HEK293 (cell line): ENCODE data around the gene OAT.

Experiments used
- CTCF ChIA-PET: fragments of 350-600 bp; formaldehyde crosslinking; extraction: SDS; loops from one replicate; lab custom pipeline; 2021; ENCODE audit warnings: antibody characterized with exemption; lab: Yijun Ruan, JAX
- POLR2A ChIA-PET: fragments of 300-600 bp; formaldehyde crosslinking; extraction: SDS; loops from one replicate; lab custom pipeline; 2020; ENCODE audit warnings: antibody characterized with exemption, inconsistent platforms; lab: Yijun Ruan, JAX
- H3K27ac ChIP-seq: fragments of 200-500 bp; sonication (Bioruptor generic); 2 replicates; pipeline ENCODE4 v1.5.1; 2014; ENCODE audit warnings: low read depth, low read length, control low read depth, inconsistent platforms; ENCODE audit errors: extremely low read depth
- H3K36me3 ChIP-seq, 2 experiments: fragments of 200-500 bp in 1 of 2; sonication (Bioruptor generic) in 1 of 2; 1 replicate in 1 of 2; 2 replicates in 1 of 2; pipeline ENCODE4 v1.5.1; 2014 to 2017; ENCODE audit warnings: inconsistent platforms in 2 of 2, low read length in 2 of 2; ENCODE audit not compliant: control insufficient read depth in 2 of 2, insufficient read depth in 1 of 2
- H3K4me1 ChIP-seq: fragments of 200-500 bp; sonication (Bioruptor generic); 2 replicates; pipeline ENCODE4 v1.5.1; 2014; ENCODE audit warnings: mild to moderate bottlenecking, low read length, inconsistent platforms; ENCODE audit not compliant: control insufficient read depth, insufficient read depth
- H3K4me3 ChIP-seq: 2 replicates; pipeline ENCODE4 v1.5.1; 2011; ENCODE audit warnings: low read depth, mild to moderate bottlenecking, control low read depth, low read length, moderate library complexity
- H3K9me3 ChIP-seq: fragments of 200-500 bp; sonication (Bioruptor generic); 2 replicates; pipeline ENCODE4 v1.5.1; 2014; ENCODE audit warnings: low read depth, low read length, inconsistent platforms; ENCODE audit not compliant: control insufficient read depth, insufficient read depth
- GLIS1 ChIP-seq: fragments of 450-650 bp; formaldehyde crosslinking; IDR thresholded peaks from 2 replicates; pipeline ENCODE4 v1.5.1; 2016; ENCODE audit warnings: missing biosample characterization, missing genetic modification characterization
- HOXC10 ChIP-seq: sonication (generic); formaldehyde crosslinking; IDR thresholded peaks from 2 replicates; pipeline ENCODE4 v1.8.1; 2023; ENCODE audit warnings: mild to moderate bottlenecking, missing genetic modification reagents
- INSM2 ChIP-seq: fragments of 450-650 bp; formaldehyde crosslinking; IDR thresholded peaks from 2 replicates; pipeline ENCODE4 v1.5.1; 2016; ENCODE audit warnings: missing biosample characterization, missing genetic modification characterization
- KLF1 ChIP-seq: fragments of 450-650 bp; formaldehyde crosslinking; IDR thresholded peaks from 2 replicates; pipeline ENCODE4 v1.5.1; 2016; ENCODE audit warnings: missing biosample characterization, missing genetic modification characterization
- KLF10 ChIP-seq: fragments of 450-650 bp; IDR thresholded peaks from 2 replicates; pipeline ENCODE4 v1.5.1; 2018; ENCODE audit warnings: missing biosample characterization, mild to moderate bottlenecking, missing genetic modification characterization
- PBX3 ChIP-seq: sonication (generic); formaldehyde crosslinking; IDR thresholded peaks from 2 replicates; pipeline ENCODE4 v1.8.1; 2022; ENCODE audit warnings: mild to moderate bottlenecking, moderate library complexity, missing genetic modification reagents
- SALL2 ChIP-seq: fragments of 450-650 bp; formaldehyde crosslinking; IDR thresholded peaks from 2 replicates; pipeline ENCODE4 v1.5.0; 2017; ENCODE audit warnings: missing biosample characterization, mild to moderate bottlenecking, missing genetic modification characterization, borderline replicate concordance
- SETDB1 ChIP-seq: IDR thresholded peaks from one replicate; pipeline ENCODE4 v1.6.1; 2017; ENCODE audit warnings: mild to moderate bottlenecking, low read length, moderate library complexity, mixed read lengths; ENCODE audit not compliant: insufficient read length
- ZNF112 ChIP-seq: fragments of 450-650 bp; formaldehyde crosslinking; IDR thresholded peaks from 2 replicates; pipeline ENCODE4 v1.5.0; 2017; ENCODE audit warnings: missing biosample characterization, missing genetic modification characterization
- ZNF114 ChIP-seq: fragments of 450-650 bp; formaldehyde crosslinking; IDR thresholded peaks from 2 replicates; pipeline ENCODE4 v1.5.0; 2017; ENCODE audit warnings: missing biosample characterization, missing genetic modification characterization
- ZNF18 ChIP-seq: fragments of 450-650 bp; formaldehyde crosslinking; IDR thresholded peaks from 2 replicates; pipeline ENCODE4 v1.5.1; 2016; ENCODE audit warnings: missing biosample characterization, missing genetic modification characterization
- ZNF214 ChIP-seq: fragments of 450-650 bp; formaldehyde crosslinking; IDR thresholded peaks from 2 replicates; pipeline ENCODE4 v1.5.1; 2017; ENCODE audit warnings: missing biosample characterization, mild to moderate bottlenecking, missing genetic modification characterization, borderline replicate concordance
- ZNF221 ChIP-seq: fragments of 450-650 bp; formaldehyde crosslinking; IDR thresholded peaks from 2 replicates; pipeline ENCODE4 v1.5.1; 2017; ENCODE audit warnings: missing biosample characterization, missing genetic modification characterization, borderline replicate concordance
- ZNF404 ChIP-seq: fragments of 450-650 bp; formaldehyde crosslinking; IDR thresholded peaks from 2 replicates; pipeline ENCODE4 v1.5.1; 2017; ENCODE audit warnings: missing biosample characterization, missing genetic modification characterization
- ZNF433 ChIP-seq: fragments of 450-650 bp; formaldehyde crosslinking; IDR thresholded peaks from 2 replicates; pipeline ENCODE4 v1.5.1; 2016; ENCODE audit warnings: missing biosample characterization, missing genetic modification characterization, low read depth
- ZNF48 ChIP-seq: fragments of 450-650 bp; formaldehyde crosslinking; IDR thresholded peaks from 2 replicates; pipeline ENCODE4 v1.5.1; 2016; ENCODE audit warnings: missing biosample characterization, missing genetic modification characterization
- ZNF529 ChIP-seq: fragments of 450-650 bp; formaldehyde crosslinking; IDR thresholded peaks from 2 replicates; pipeline ENCODE4 v1.5.1; 2017; ENCODE audit warnings: missing genetic modification characterization, missing biosample characterization; ENCODE audit not compliant: insufficient replicate concordance
- TF ChIP-seq, protein P1 (sequence below): IDR thresholded peaks from 2 replicates; pipeline ENCODE4 v1.6.1; 2011; ENCODE audit warnings: mild to moderate bottlenecking, low read depth, low read length, borderline replicate concordance
- TF ChIP-seq, protein P2 (sequence below): fragments of 450-650 bp; formaldehyde crosslinking; IDR thresholded peaks from 2 replicates; pipeline ENCODE4 v1.5.1; 2016; ENCODE audit warnings: missing biosample characterization, missing genetic modification characterization
- TF ChIP-seq, protein P3 (sequence below): fragments of 450-650 bp; formaldehyde crosslinking; IDR thresholded peaks from 2 replicates; pipeline ENCODE4 v1.5.1; 2016; ENCODE audit warnings: missing biosample characterization, missing genetic modification characterization

Gene OAT

DNA sequence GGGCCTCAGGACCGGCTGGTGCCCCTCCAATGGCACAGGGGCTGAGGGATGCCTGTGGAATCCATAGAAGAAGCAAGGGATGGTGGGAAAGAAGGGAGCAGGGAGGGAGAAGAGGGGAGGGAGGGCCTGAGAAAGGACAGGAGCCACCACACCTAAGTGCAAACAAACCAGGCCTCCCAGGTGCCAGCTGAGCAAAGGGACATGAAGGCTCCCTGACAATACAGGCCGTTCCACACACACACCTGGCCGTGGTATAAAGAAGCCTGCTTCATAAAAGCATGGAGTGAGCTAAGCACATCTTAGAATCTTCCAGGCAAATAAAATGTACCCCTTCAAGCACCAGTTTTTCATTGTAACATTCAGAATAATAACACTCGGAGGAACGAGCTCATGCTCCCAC, 54.0 kb downstream of the OAT start (continued):
- TF ChIP-seq INSM2 (tag by site-specific recombination), result no peak
- TF ChIP-seq, protein P1, sequence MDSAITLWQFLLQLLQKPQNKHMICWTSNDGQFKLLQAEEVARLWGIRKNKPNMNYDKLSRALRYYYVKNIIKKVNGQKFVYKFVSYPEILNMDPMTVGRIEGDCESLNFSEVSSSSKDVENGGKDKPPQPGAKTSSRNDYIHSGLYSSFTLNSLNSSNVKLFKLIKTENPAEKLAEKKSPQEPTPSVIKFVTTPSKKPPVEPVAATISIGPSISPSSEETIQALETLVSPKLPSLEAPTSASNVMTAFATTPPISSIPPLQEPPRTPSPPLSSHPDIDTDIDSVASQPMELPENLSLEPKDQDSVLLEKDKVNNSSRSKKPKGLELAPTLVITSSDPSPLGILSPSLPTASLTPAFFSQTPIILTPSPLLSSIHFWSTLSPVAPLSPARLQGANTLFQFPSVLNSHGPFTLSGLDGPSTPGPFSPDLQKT, result no peak
- no peak for TF ChIP-seq ZNF529 (tag by site-specific recombination)
- no peak for TF ChIP-seq ZNF433 (tag by site-specific recombination)
- no peak for TF ChIP-seq GLIS1 (tag by site-specific recombination)
- TF ChIP-seq ZNF214, result no peak
- TF ChIP-seq KLF10 (tag by site-specific recombination), result no peak
- no peak for TF ChIP-seq ZNF114 (tag by site-specific recombination)
- no peak for TF ChIP-seq ZNF48 (tag by site-specific recombination)
- no peak for TF ChIP-seq HOXC10 (CRISPR knock-in tag)

DNA sequence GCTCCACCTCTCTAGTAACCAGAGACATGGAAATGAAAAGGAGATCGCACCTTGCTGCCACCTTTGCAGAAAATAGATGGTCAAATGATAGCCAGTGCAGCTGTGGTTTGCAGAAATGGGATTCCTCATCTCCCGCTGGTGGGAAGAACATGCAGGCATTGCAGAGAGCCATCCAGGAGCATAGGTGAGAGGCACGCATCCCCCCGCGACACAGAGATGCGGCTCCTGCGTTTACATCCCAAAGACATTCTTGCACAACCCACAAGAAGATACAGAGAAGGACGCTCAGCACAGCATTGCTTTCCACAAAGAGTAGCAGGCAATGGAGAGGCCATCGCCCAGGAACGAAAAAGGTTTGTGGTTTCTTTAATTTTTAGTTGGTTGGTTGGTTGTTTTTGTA, 56.2 kb downstream of the OAT start:
- H3K4me3 ChIP-seq, result no peak overlapping the region
- H3K27ac ChIP-seq, result no peak overlapping the region
- no peaks in the 10 kb centered on the region for H3K9me3 ChIP-seq
- no peaks in the 10 kb centered on the region for H3K4me1 ChIP-seq
- H3K36me3 ChIP-seq, result no peaks in the 10 kb centered on the region
- ChIA-PET POLR2A (no interaction called here), CTCF (interaction anchor here (0.6 kb wide), 3 partner anchors 9 to 523 kb away, joined by 3 to 5 read pairs (median 4); no protein-coding TSS in a partner anchor)
- TF ChIP-seq, protein P2, sequence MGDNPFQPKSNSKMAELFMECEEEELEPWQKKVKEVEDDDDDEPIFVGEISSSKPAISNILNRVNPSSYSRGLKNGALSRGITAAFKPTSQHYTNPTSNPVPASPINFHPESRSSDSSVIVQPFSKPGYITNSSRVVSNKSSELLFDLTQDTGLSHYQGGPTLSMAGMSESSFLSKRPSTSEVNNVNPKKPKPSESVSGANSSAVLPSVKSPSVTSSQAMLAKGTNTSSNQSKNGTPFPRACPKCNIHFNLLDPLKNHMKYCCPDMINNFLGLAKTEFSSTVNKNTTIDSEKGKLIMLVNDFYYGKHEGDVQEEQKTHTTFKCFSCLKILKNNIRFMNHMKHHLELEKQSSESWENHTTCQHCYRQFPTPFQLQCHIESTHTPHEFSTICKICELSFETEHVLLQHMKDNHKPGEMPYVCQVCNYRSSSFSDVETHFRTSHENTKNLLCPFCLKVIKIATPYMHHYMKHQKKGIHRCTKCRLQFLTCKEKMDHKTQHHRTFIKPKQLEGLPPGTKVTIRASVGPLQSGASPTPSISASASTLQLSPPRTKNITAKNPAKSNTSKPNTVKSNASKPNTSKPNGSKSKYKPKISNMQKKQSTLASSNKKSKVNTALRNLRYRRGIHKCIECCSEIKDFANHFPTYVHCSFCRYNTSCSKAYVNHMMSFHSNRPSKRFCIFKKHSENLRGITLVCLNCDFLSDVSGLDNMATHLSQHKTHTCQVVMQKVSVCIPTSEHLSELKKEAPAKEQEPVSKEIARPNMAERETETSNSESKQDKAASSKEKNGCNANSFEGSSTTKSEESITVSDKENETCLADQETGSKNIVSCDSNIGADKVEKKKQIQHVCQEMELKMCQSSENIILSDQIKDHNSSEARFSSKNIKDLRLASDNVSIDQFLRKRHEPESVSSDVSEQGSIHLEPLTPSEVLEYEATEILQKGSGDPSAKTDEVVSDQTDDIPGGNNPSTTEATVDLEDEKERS (tag by site-specific recombination), result no peak
- TF ChIP-seq PBX3, result no peak
- no peak for TF ChIP-seq ZNF221 (tag by site-specific recombination)
- no peak for TF ChIP-seq ZNF18 (tag by site-specific recombination)
- TF ChIP-seq ZNF404 (tag by site-specific recombination), result no peak
- TF ChIP-seq ZNF112 (tag by site-specific recombination), result no peak
- TF ChIP-seq SETDB1, result no peak
- TF ChIP-seq KLF1, result no peak
- TF ChIP-seq, protein P3, sequence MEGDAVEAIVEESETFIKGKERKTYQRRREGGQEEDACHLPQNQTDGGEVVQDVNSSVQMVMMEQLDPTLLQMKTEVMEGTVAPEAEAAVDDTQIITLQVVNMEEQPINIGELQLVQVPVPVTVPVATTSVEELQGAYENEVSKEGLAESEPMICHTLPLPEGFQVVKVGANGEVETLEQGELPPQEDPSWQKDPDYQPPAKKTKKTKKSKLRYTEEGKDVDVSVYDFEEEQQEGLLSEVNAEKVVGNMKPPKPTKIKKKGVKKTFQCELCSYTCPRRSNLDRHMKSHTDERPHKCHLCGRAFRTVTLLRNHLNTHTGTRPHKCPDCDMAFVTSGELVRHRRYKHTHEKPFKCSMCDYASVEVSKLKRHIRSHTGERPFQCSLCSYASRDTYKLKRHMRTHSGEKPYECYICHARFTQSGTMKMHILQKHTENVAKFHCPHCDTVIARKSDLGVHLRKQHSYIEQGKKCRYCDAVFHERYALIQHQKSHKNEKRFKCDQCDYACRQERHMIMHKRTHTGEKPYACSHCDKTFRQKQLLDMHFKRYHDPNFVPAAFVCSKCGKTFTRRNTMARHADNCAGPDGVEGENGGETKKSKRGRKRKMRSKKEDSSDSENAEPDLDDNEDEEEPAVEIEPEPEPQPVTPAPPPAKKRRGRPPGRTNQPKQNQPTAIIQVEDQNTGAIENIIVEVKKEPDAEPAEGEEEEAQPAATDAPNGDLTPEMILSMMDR, result no peak
- no peak for TF ChIP-seq SALL2 (tag by site-specific recombination)
